Pancreas (tissue), 10 donors: ENCODE results near the gene CIBAR2. TPM values are rescaled to one million over a fixed set of nuclear protein-coding genes. Genes with fewer than 3 reads are reported as not detected.

ENCODE experiments used
- ATAC-seq, 4 donors: fragments of 200-7000 bp; cut with Tn5 transposase; one replicate each; pipeline versions ENCODE4 v1.8.0 to v1.9.1; 2020; ENCODE audit warnings: mild to moderate bottlenecking in 4 of 4, moderate library complexity in 4 of 4
- DNase-seq, 6 donors: peaks; one replicate each; pipeline ENCODE4 v3.0.0-alpha.2; 2020
- FAIRE-seq: peaks from 2 replicates; lab custom pipeline; 2012; peaks lifted over from hg19 to GRCh38; lab: Jason Lieb, UNC
- H3K27ac ChIP-seq, 4 donors: fragments of 200-600 bp; sonication (generic); 1 replicate in 3 of 4; 2 replicates in 1 of 4; pipeline versions ENCODE4 v1.5.0 to v1.8.0; 2020
- H3K27me3 ChIP-seq, 4 donors: fragments of 200-600 bp; one replicate each; pipeline ENCODE4 v1.8.0; 2021
- H3K36me3 ChIP-seq, 3 donors: fragments of 200-600 bp; sonication (generic) in 1 of 3; one replicate each; pipeline versions ENCODE4 v1.5.0 to v1.8.0; 2020 to 2021
- H3K4me1 ChIP-seq, 3 donors: fragments of 200-600 bp; one replicate each; pipeline ENCODE4 v1.8.0; 2021
- H3K4me3 ChIP-seq, 4 donors: fragments of 200-600 bp; sonication (generic) in 2 of 4; one replicate each; pipeline versions ENCODE4 v1.5.0 to v1.8.0; 2020 to 2021
- H3K9me3 ChIP-seq, 4 donors: fragments of 200-600 bp; one replicate each; pipeline ENCODE4 v1.8.0; 2021
- CTCF ChIP-seq, 4 donors: fragments of 200-600 bp; sonication (generic) in 3 of 4; IDR thresholded peaks; one replicate each; pipeline versions ENCODE4 v1.5.0 to v1.8.0; 2021; ENCODE audit warnings: antibody characterized with exemption in 4 of 4
- WGBS, 2 donors: extraction: QIAGEN DNeasy Blood & Tissue Kit; methylation state at CpG; one replicate each; pipeline ENCODE4 v1.1.7; 2013; 5-methylcytosine and 5-hydroxymethylcytosine counted together
- intact Hi-C, 3 donors: fragments of 100-400 bp; cut with DNase I; formaldehyde crosslinking; loops; one replicate each; pipeline versions ENCODE4 v1.11.1 to v1.14.2; 2022
- polyA plus RNA-seq, 2 donors: library from polyadenylated mRNA; stranded (reverse); fragments of 200-250 nt; gene quantifications; one replicate each; pipeline ENCODE4 v1.2.3, GENCODE V29; 2013
- total RNA-seq, 6 donors: library from RNA; stranded (reverse); fragmentation: NEBNext Ultra II Directional in 4 of 6; extraction: Animal tissue kit (Norgen Biotek cat#: 25700) in 4 of 6; gene quantifications; one replicate each; pipeline versions ENCODE4 v1.2.1 to v1.2.4, GENCODE V29; 2021 to 2023
- donor health status: healthy with polysubstance abuse.
- donor health status: DM: no; HTN: no; CAD: no; lungs with moderate emphysema.
- donor health status: DM: no; HTN: no; CAD: no.
- donor health status: control.
- donor health status: control.
- donor health status: Bipolar disorder and iron deficiency.
- donor health status: DM: yes; HTN: yes; CAD: no.
- donor health status: DM: no; HTN: no; CAD: no.
- donor health status: DM: no; HTN: no; CAD: no.
- donor health status: DM: yes; HTN: yes; CAD: no.

CIBAR2 gene
- total and polyA plus RNA-seq, 8 donors, result 0.05 TPM; not detected in 7

- DNase-seq, result no peak
- intact Hi-C loops, result no loop called here
- FAIRE-seq, result no peak
- Histone ChIP-seq H3K9me3 (no peaks in the 10 kb centered on the region), H3K36me3 (peaks cover 0 to 45% (median 12%) of the 10 kb centered on the region in 3 donors), H3K27ac (no peak overlapping the region), H3K4me1 (no peaks in the 10 kb centered on the region), H3K27me3 (no peaks in the 10 kb centered on the region), H3K4me3 (no peak overlapping the region)
- no peak for TF ChIP-seq CTCF (IDR thresholded peaks at IDR 0.05)
- ATAC-seq, result no peak
- WGBS, 2 donors, result 93 to 97% methylated on average over 16 of the region's 16 CpGs
Measured at GRCh38 chr16:85077576-85078125, 34.6 kb downstream of the CIBAR2 start.

- Histone ChIP-seq H3K27ac (no peak overlapping the region), H3K4me1 (no peaks in the 10 kb centered on the region), H3K4me3 (no peak overlapping the region), H3K9me3 (no peaks in the 10 kb centered on the region), H3K36me3 (peaks cover 0 to 50% (median 14%) of the 10 kb centered on the region in 3 donors), H3K27me3 (no peaks in the 10 kb centered on the region)
- DNase-seq (no peak), ATAC-seq (peak in 1 of 4 donors; percentile 16), FAIRE-seq (no peak)
- 92 to 94% methylated on average over 9 to 10 of the region's 10 CpGs for WGBS, 2 donors
- TF ChIP-seq CTCF (IDR thresholded peaks at IDR 0.05), result no peak
- intact Hi-C loops, result no loop called here
Measured at GRCh38 chr16:85077039-85077438, 35.2 kb downstream of the CIBAR2 start.

- no peak for DNase-seq
- H3K4me3 ChIP-seq, result no peak overlapping the region
- no peak for ATAC-seq
- H3K27ac ChIP-seq, result no peak overlapping the region
- WGBS, 2 donors, result 91 to 92% methylated on average over 16 of the region's 16 CpGs
- H3K9me3 ChIP-seq, result no peaks in the 10 kb centered on the region
- TF ChIP-seq CTCF (IDR thresholded peaks at IDR 0.05), result no peak
- no peak for FAIRE-seq
- intact Hi-C loops, result no loop called here
- H3K27me3 ChIP-seq, result no peaks in the 10 kb centered on the region
- H3K4me1 ChIP-seq, result no peaks in the 10 kb centered on the region
- peaks cover 0 to 62% (median 14%) of the 10 kb centered on the region in 3 donors for H3K36me3 ChIP-seq
Measured at GRCh38 chr16:85075236-85075924, 36.9 kb downstream of the CIBAR2 start.

GRCh38 chr16:85074225-85074914 lies 37.9 kb downstream of the CIBAR2 start:
- TF ChIP-seq CTCF (IDR thresholded peaks at IDR 0.05), result no peak
- intact Hi-C loops, result no loop called here
- Histone ChIP-seq H3K4me1 (no peaks in the 10 kb centered on the region), H3K27ac (no peak overlapping the region), H3K36me3 (peaks cover 0 to 62% (median 14%) of the 10 kb centered on the region in 3 donors), H3K27me3 (no peaks in the 10 kb centered on the region), H3K9me3 (no peaks in the 10 kb centered on the region), H3K4me3 (no peak overlapping the region)
- FAIRE-seq, result no peak
- WGBS, 2 donors, result 94 to 97% methylated on average over 6 of the region's 6 CpGs
- DNase-seq, result no peak
- no peak for ATAC-seq
